Activated gamma-delta T cell (primary cell): ENCODE measurements around the gene CASQ2.

Source experiments
- DNase-seq: peaks from one replicate; lab custom pipeline; 2025; lab: John Stamatoyannopoulos, UW

Gene CASQ2

GRCh38 chr1:115697619-115698018 is 70.9 kb downstream of the CASQ2 start:
- DNase-seq: no peak

GRCh38 chr1:115694805-115695204 is 73.7 kb downstream of the CASQ2 start:
- no peak for DNase-seq

- DNase-seq: no peak
Measured at GRCh38 chr1:115692224-115692623, 76.3 kb downstream of the CASQ2 start.

GRCh38 chr1:115690972-115691371 is 77.5 kb downstream of the CASQ2 start:
- DNase-seq: no peak

- no peak for DNase-seq
Measured at GRCh38 chr1:115687744-115688143, 80.8 kb downstream of the CASQ2 start.

GRCh38 chr1:115685029-115685705 is 83.3 kb downstream of the CASQ2 start:
- DNase-seq: no peak

GRCh38 chr1:115682792-115683191 is 85.7 kb downstream of the CASQ2 start:
- no peak for DNase-seq

GRCh38 chr1:115680730-115681111 is 87.8 kb downstream of the CASQ2 start:
- DNase-seq: no peak

- no peak for DNase-seq
Measured at GRCh38 chr1:115679141-115679611, 89.3 kb downstream of the CASQ2 start.

- DNase-seq: no peak
Measured at GRCh38 chr1:115678141-115678540, 90.4 kb downstream of the CASQ2 start.

- no peak for DNase-seq
Measured at GRCh38 chr1:115677565-115677964, 90.9 kb downstream of the CASQ2 start.

- DNase-seq: no peak
Measured at GRCh38 chr1:115677182-115677555, 91.3 kb downstream of the CASQ2 start.

- no peak for DNase-seq
Measured at GRCh38 chr1:115676498-115677181, 91.9 kb downstream of the CASQ2 start.

- no peak for DNase-seq
Measured at GRCh38 chr1:115672224-115673009, 96.1 kb downstream of the CASQ2 start.

- no peak for DNase-seq
Measured at GRCh38 chr1:115671176-115671934, 97.2 kb downstream of the CASQ2 start.

- DNase-seq: no peak
Measured at GRCh38 chr1:115670476-115671175, 97.9 kb downstream of the CASQ2 start.

GRCh38 chr1:115669886-115670285 is 98.6 kb downstream of the CASQ2 start:
- no peak for DNase-seq

- DNase-seq: no peak
Measured at GRCh38 chr1:115669002-115669673, 99.4 kb downstream of the CASQ2 start.

- DNase-seq: no peak
Measured at GRCh38 chr1:115668579-115668978, 99.9 kb downstream of the CASQ2 start.

GRCh38 chr1:115666702-115667101 is 101.8 kb downstream of the CASQ2 start:
- DNase-seq: no peak

GRCh38 chr1:115666206-115666605 is 102.3 kb downstream of the CASQ2 start:
- no peak for DNase-seq
